Neural cell (in vitro differentiated cells): ENCODE data around the gene OR11A1. TPM values are rescaled to one million over a fixed set of nuclear protein-coding genes. Genes with fewer than 3 reads are reported as not detected.

ENCODE experiments used
- H2AFZ ChIP-seq: fragments of 200-600, 300-800 bp; sonication (generic), shearing (Covaris generic); 2 replicates; pipeline ENCODE4 v1.6.0; 2014; ENCODE audit warnings: low read depth, mild to moderate bottlenecking, antibody characterized with exemption, low read length, moderate library complexity
- H3F3A ChIP-seq: fragments of 200-600 bp; shearing (Covaris generic); 2 replicates; pipeline ENCODE4 v1.6.1; 2016; ENCODE audit warnings: mild to moderate bottlenecking, moderate library complexity, mixed read lengths, antibody characterized with exemption, low read length; ENCODE audit not compliant: insufficient read depth, poor library complexity, severe bottlenecking
- H3K27ac ChIP-seq: fragments of 200-600, 300-800 bp; sonication (generic), shearing (Covaris generic); 2 replicates; pipeline ENCODE4 v1.5.1; 2014; ENCODE audit warnings: mild to moderate bottlenecking, low read length, moderate library complexity
- H3K27me3 ChIP-seq: fragments of 300-800, 200-600 bp; sonication (generic), shearing (Covaris generic); 2 replicates; pipeline ENCODE4 v1.6.0; 2014; ENCODE audit warnings: mild to moderate bottlenecking, low read depth, low read length, moderate library complexity; ENCODE audit not compliant: insufficient read depth
- H3K36me3 ChIP-seq: fragments of 300-800, 200-600 bp; sonication (generic), shearing (Covaris generic); 2 replicates; pipeline ENCODE4 v1.5.1; 2014; ENCODE audit warnings: mild to moderate bottlenecking, antibody characterized with exemption, low read length, moderate library complexity; ENCODE audit not compliant: insufficient read depth
- H3K4me2 ChIP-seq: fragments of 300-800, 200-600 bp; sonication (generic), shearing (Covaris generic); 2 replicates; pipeline ENCODE4 v1.6.0; 2014; ENCODE audit warnings: mild to moderate bottlenecking, low read length
- H3K4me3 ChIP-seq: fragments of 300-800, 200-600 bp; sonication (generic), shearing (Covaris generic); 2 replicates; pipeline ENCODE4 v1.5.1; 2014; ENCODE audit warnings: mild to moderate bottlenecking, low read length, moderate library complexity
- H3K79me2 ChIP-seq: fragments of 200-600 bp; shearing (Covaris generic); replicated peaks from 2 replicates; pipeline ENCODE4 v1.6.0; 2014; ENCODE audit warnings: mild to moderate bottlenecking, low read length, moderate library complexity; ENCODE audit not compliant: insufficient read depth
- H3K9ac ChIP-seq: fragments of 300-800, 200-600 bp; sonication (generic), shearing (Covaris generic); 2 replicates; pipeline ENCODE4 v1.6.1; 2016; ENCODE audit warnings: mild to moderate bottlenecking, low read length, mixed read lengths
- H3K9me2 ChIP-seq: fragments of 200-600 bp; shearing (Covaris generic); 2 replicates; pipeline ENCODE4 v1.6.1; 2016; ENCODE audit warnings: mild to moderate bottlenecking, low read length, mixed read lengths; ENCODE audit not compliant: insufficient read depth
- H3K9me3 ChIP-seq: fragments of 200-600, 300-800 bp; sonication (generic), shearing (Covaris generic); 2 replicates; pipeline ENCODE4 v1.6.1; 2016; ENCODE audit warnings: mild to moderate bottlenecking, mixed run types, low read length, moderate library complexity, mixed read lengths
- H4K20me1 ChIP-seq: fragments of 200-600 bp; shearing (Covaris generic); 2 replicates; pipeline ENCODE4 v1.6.1; 2016; ENCODE audit warnings: mild to moderate bottlenecking, mixed run types; ENCODE audit not compliant: insufficient read depth
- CTCF ChIP-seq: fragments of 450-650 bp; IDR thresholded peaks from 2 replicates; pipeline ENCODE4 v1.5.1; 2014; ENCODE audit warnings: antibody characterized with exemption, mild to moderate bottlenecking, moderate library complexity; ENCODE audit not compliant: poor library complexity, severe bottlenecking
- EP300 ChIP-seq: fragments of 450-650 bp; conservative IDR thresholded peaks from 2 replicates; pipeline ENCODE4 v1.6.1; 2014; ENCODE audit warnings: antibody characterized with exemption, mild to moderate bottlenecking, moderate library complexity; ENCODE audit not compliant: poor library complexity, severe bottlenecking
- EZH2 ChIP-seq: fragments of 200-600, 300-800 bp; shearing (Covaris generic), sonication (generic); IDR thresholded peaks from 2 replicates; pipeline ENCODE4 v1.6.1; 2014; ENCODE audit warnings: antibody characterized with exemption, low read length, borderline replicate concordance, mild to moderate bottlenecking; ENCODE audit not compliant: insufficient read depth, poor library complexity, severe bottlenecking
- MXI1 ChIP-seq: fragments of 450-650 bp; conservative IDR thresholded peaks from 2 replicates; pipeline ENCODE4 v1.6.1; 2014; ENCODE audit warnings: antibody characterized with exemption, mild to moderate bottlenecking; ENCODE audit not compliant: poor library complexity, severe bottlenecking
- POLR2AphosphoS5 ChIP-seq: IDR thresholded peaks from 2 replicates; pipeline ENCODE4 v1.6.1; 2012
- RAD21 ChIP-seq: fragments of 450-650 bp; conservative IDR thresholded peaks from 2 replicates; pipeline ENCODE4 v1.6.1; 2014; ENCODE audit warnings: antibody characterized with exemption, mild to moderate bottlenecking, moderate library complexity
- REST ChIP-seq: IDR thresholded peaks from 2 replicates; pipeline ENCODE4 v1.6.1; 2012; ENCODE audit warnings: borderline replicate concordance
- SMC3 ChIP-seq: fragments of 450-650 bp; conservative IDR thresholded peaks from 2 replicates; pipeline ENCODE4 v1.6.1; 2014; ENCODE audit warnings: antibody characterized with exemption, mild to moderate bottlenecking, moderate library complexity; ENCODE audit not compliant: poor library complexity
- TAF1 ChIP-seq: IDR thresholded peaks from 2 replicates; pipeline ENCODE4 v1.6.1; 2012; ENCODE audit warnings: low read depth
- polyA plus RNA-seq: library from polyadenylated mRNA; depleted of rRNA; stranded (reverse); fragments of >200 nt; gene quantifications from 2 replicates; pipeline ENCODE4 v1.2.3, GENCODE V29; 2014

Gene OR11A1
- polyA plus RNA-seq, 1 donor from 2014 or later = not detected

DNA sequence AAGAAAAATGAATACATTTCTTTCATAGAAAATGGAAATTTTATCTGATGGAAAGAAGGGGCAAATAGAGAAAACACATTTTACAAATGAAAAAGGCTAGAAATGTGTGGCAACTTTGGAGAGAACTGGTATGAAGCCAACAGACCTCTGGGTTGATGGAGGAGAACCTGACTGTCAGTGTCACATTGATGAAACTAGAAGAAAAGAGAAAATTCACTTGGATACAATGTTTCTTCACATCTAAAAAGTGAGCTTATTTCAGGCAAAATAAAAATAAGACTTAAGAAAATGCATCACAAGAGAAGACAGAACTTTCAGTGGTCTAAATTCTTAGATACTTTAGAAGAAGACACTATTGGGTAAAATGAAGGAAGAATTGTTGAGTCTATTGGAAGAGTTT lies 61.5 kb downstream of the OR11A1 start, which contains the start of gene OR12D2:
Gene OR12D2, plus strand, starts transcription at position 301 of the 400 bp plus-strand sequence. CDS start 1,069 bp downstream, outside the sequence.
- Histone ChIP-seq H3K36me3 (no peaks in the 10 kb centered on the region), H3F3A (no peaks in the 10 kb centered on the region), H3K27ac (no peak within 1 kb of the TSS), H3K79me2 (no peaks in the 10 kb centered on the region), H4K20me1 (no peaks in the 10 kb centered on the region), H3K9ac (no peak within 1 kb of the TSS), H3K9me2 (no peaks in the 10 kb centered on the region), H3K9me3 (no peaks in the 10 kb centered on the region), H3K4me2 (no peak within 1 kb of the TSS), H3K27me3 (no peaks in the 10 kb centered on the region), H2AFZ (no peak within 1 kb of the TSS), H3K4me3 (no peak within 1 kb of the TSS)
- TF ChIP-seq POLR2AphosphoS5 (no peak), EP300 (no peak), EZH2 (no peak), SMC3 (no peak), CTCF (no peak)

DNA sequence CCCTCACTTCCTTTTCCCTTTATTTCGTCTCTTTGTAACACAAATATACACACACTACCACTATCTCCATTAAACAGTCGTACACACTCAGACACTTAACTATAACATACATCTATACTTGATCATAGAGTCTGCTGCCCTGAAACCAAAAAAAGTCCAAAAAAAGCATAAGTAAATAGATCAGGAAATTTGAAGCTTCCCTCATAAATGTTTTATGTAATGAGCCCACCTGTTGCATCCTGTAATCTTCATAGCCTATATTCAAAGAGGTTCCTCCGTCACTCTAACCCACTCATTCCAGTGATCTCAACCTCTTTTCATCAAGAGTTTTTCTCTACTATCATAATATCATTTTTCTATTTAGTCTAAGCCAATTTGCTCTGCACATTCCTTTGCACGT lies 68.3 kb downstream of the OR11A1 start:
- no peaks in the 10 kb centered on the region for H4K20me1 ChIP-seq
- H2AFZ ChIP-seq = no peak overlapping the region
- H3K27me3 ChIP-seq = no peaks in the 10 kb centered on the region
- H3K79me2 ChIP-seq = no peaks in the 10 kb centered on the region
- no peaks in the 10 kb centered on the region for H3K36me3 ChIP-seq
- no peaks in the 10 kb centered on the region for H3F3A ChIP-seq
- H3K9ac ChIP-seq = no peak overlapping the region
- TF ChIP-seq MXI1 (no peak), CTCF (no peak), SMC3 (no peak), TAF1 (no peak), POLR2AphosphoS5 (no peak), EP300 (no peak), EZH2 (no peak), REST (no peak), RAD21 (no peak)
- H3K9me3 ChIP-seq = no peaks in the 10 kb centered on the region
- no peaks in the 10 kb centered on the region for H3K9me2 ChIP-seq
- no peak overlapping the region for H3K4me3 ChIP-seq
- H3K4me2 ChIP-seq = no peak overlapping the region
- H3K27ac ChIP-seq = no peak overlapping the region
